ENCODE measurements around the gene ZNF512. TPM values are rescaled to one million over a fixed set of nuclear protein-coding genes. Genes with fewer than 3 reads are reported as not detected.
"Not testable (repeated sequence)": the region's sequence is repeated elsewhere in the genome, so short reads cannot be mapped to it uniquely, and the experiment has no call there.

Gene ZNF512
- total RNA-seq, 1 experiment from 2014 or later: 61.3 TPM

- Histone ChIP-seq H3K27ac (ENCODE audit: low read depth, low read length, poor library complexity, severe bottlenecking) (peak overlapping the region; percentile 84), H3K4me1 (ENCODE audit: insufficient read depth, low read length, poor library complexity, severe bottlenecking) (peaks cover 8% of the 10 kb centered on the region), H3K9me3 (ENCODE audit: low read depth, low read length, poor library complexity, severe bottlenecking) (no peaks in the 10 kb centered on the region), H3K4me3 (ENCODE audit: low read depth, low read length, poor library complexity, severe bottlenecking) (peak overlapping the region; percentile 79), H3K27me3 (replicated peaks; ENCODE audit: insufficient read depth, low read depth, low read length, poor library complexity) (no peaks in the 10 kb centered on the region), H3K36me3 (ENCODE audit: insufficient read depth, low read length, poor library complexity, severe bottlenecking) (peaks cover 27% of the 10 kb centered on the region)
- POLR2A ChIA-PET (ENCODE audit: low non-redundant PET): no interaction called here
- no peak for TF ChIP-seq EZH2 (IDR thresholded peaks at IDR 0.05; ENCODE audit: borderline replicate concordance, low read depth, low read length, poor library complexity, severe bottlenecking)
- CTCF ChIA-PET: no interaction called here
- peak; percentile 7 for DNase-seq (ENCODE audit: low spot score)
- BruUV-seq (replicated peaks): no TSS peak
- intact Hi-C loops (cut with micrococcal nuclease; ENCODE audit: unreplicated experiment): no loop called here
Measured at GRCh38 chr2:27627963-27628766, 45.3 kb downstream of the ZNF512 start.

GRCh38 chr2:27628767-27629709 lies 46.2 kb downstream of the ZNF512 start, which contains the start of the genes CCDC121 and GPN1:
TSS of gene CCDC121 (minus strand) at chr2:27629012. CDS start at chr2:27627799, 1,213 bp downstream.
TSS of gene GPN1 (plus strand) at chr2:27629050. CDS start at chr2:27629059, 9 bp downstream.
- Histone ChIP-seq H3K9me3 (ENCODE audit: low read depth, low read length, poor library complexity, severe bottlenecking) (no peaks in the 10 kb centered on the region), H3K4me1 (ENCODE audit: insufficient read depth, low read length, poor library complexity, severe bottlenecking) (peaks cover 8% of the 10 kb centered on the region), H3K36me3 (ENCODE audit: insufficient read depth, low read length, poor library complexity, severe bottlenecking) (peaks cover 24% of the 10 kb centered on the region), H3K4me3 (ENCODE audit: low read depth, low read length, poor library complexity, severe bottlenecking) (peak within 1 kb of the TSS; percentile 79), H3K27ac (ENCODE audit: low read depth, low read length, poor library complexity, severe bottlenecking) (peak within 1 kb of the TSS; percentile 84), H3K27me3 (replicated peaks; ENCODE audit: insufficient read depth, low read depth, low read length, poor library complexity) (no peaks in the 10 kb centered on the region)
- CTCF ChIA-PET: no interaction called here
- TF ChIP-seq EZH2 (IDR thresholded peaks at IDR 0.05; ENCODE audit: borderline replicate concordance, low read depth, low read length, poor library complexity, severe bottlenecking) (no peak), CTCF (conservative IDR thresholded peaks at IDR 0.05; ENCODE audit: low read depth, low read length) (no peak)
- POLR2A ChIA-PET (ENCODE audit: low non-redundant PET): interaction anchor here (0.6 kb wide), 1 partner anchor 415 kb away, joined by 3 read pairs; no protein-coding TSS in a partner anchor
- peak; percentile 95 for DNase-seq (ENCODE audit: low spot score)
- BruUV-seq (replicated peaks): TSS peak; percentile 66
- intact Hi-C loops (cut with micrococcal nuclease; ENCODE audit: unreplicated experiment): no loop called here

- BruUV-seq (replicated peaks); H3K9me3 ChIP-seq (ENCODE audit: low read depth, low read length, poor library complexity, severe bottlenecking); POLR2A ChIA-PET (ENCODE audit: low non-redundant PET); H3K4me1 ChIP-seq (ENCODE audit: insufficient read depth, low read length, poor library complexity, severe bottlenecking); H3K27me3 ChIP-seq (replicated peaks; ENCODE audit: insufficient read depth, low read depth, low read length, poor library complexity); intact Hi-C loops (cut with micrococcal nuclease; ENCODE audit: unreplicated experiment); H3K27ac ChIP-seq (ENCODE audit: low read depth, low read length, poor library complexity, severe bottlenecking); H3K4me3 ChIP-seq (ENCODE audit: low read depth, low read length, poor library complexity, severe bottlenecking); CTCF ChIA-PET; DNase-seq (ENCODE audit: low spot score): not testable (repeated sequence)
- H3K36me3 ChIP-seq (ENCODE audit: insufficient read depth, low read length, poor library complexity, severe bottlenecking): peaks cover 36% of the 10 kb centered on the region
Measured at GRCh38 chr2:27630257-27630656, 47.4 kb downstream of the ZNF512 start.

- CTCF ChIA-PET: no interaction called here
Measured at GRCh38 chr2:27634291-27634690, 51.4 kb downstream of the ZNF512 start.

More at GRCh38 chr2:27634291-27634690, 51.4 kb downstream of the ZNF512 start:
- Histone ChIP-seq H3K27me3 (replicated peaks; ENCODE audit: insufficient read depth, low read depth, low read length, poor library complexity) (no peaks in the 10 kb centered on the region), H3K4me1 (ENCODE audit: insufficient read depth, low read length, poor library complexity, severe bottlenecking) (no peaks in the 10 kb centered on the region), H3K4me3 (ENCODE audit: low read depth, low read length, poor library complexity, severe bottlenecking) (no peak overlapping the region), H3K27ac (ENCODE audit: low read depth, low read length, poor library complexity, severe bottlenecking) (no peak overlapping the region), H3K9me3 (ENCODE audit: low read depth, low read length, poor library complexity, severe bottlenecking) (no peaks in the 10 kb centered on the region), H3K36me3 (ENCODE audit: insufficient read depth, low read length, poor library complexity, severe bottlenecking) (peaks cover 63% of the 10 kb centered on the region)
- no TSS peak for BruUV-seq (replicated peaks)
- no peak for DNase-seq (ENCODE audit: low spot score)
- intact Hi-C loops (cut with micrococcal nuclease; ENCODE audit: unreplicated experiment): no loop called here
- POLR2A ChIA-PET (ENCODE audit: low non-redundant PET): no interaction called here
- no peak for TF ChIP-seq CTCF (conservative IDR thresholded peaks at IDR 0.05; ENCODE audit: low read depth, low read length)
- TF ChIP-seq EZH2 (IDR thresholded peaks at IDR 0.05; ENCODE audit: borderline replicate concordance, low read depth, low read length, poor library complexity, severe bottlenecking): no peak

Data from A673 (cell line).